IPS DF 4.7 (cell line): Measurements from ENCODE around the gene FRYL.
"Not testable (repeated sequence)": the region's sequence is repeated elsewhere in the genome, so short reads cannot be mapped to it uniquely, and the experiment has no call there.

Source experiments
- DNase-seq: peaks from one replicate; pipeline ENCODE4 v3.0.0-alpha.2; 2013; ENCODE audit warnings: low spot score; ENCODE audit errors: extremely low read depth

FRYL gene

GRCh38 chr4:48490680-48491513 lies 289.2 kb downstream of the FRYL start:
- no peak for DNase-seq

GRCh38 chr4:48490012-48490679 lies 289.9 kb downstream of the FRYL start, which contains the start of gene ZAR1:
TSS of gene ZAR1 (plus strand) at chr4:48490252. CDS start at chr4:48490292, 40 bp downstream.
- DNase-seq, result no peak

DNA sequence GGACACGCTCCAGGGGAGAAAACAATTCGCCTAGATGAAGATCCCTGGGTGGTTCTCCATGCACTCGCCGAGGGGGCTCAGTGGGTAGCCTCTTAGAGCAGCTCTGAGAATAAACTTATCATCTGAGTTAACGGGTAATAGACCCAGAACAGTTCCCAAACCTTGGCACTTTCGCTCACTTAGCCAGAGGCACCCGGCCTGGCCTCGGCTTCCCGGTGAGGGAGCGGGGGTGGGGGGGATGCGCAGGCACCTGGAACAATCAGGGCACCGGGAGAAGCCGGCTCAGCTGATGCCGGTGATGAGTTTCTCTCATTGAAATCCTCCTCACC lies 290.4 kb downstream of the FRYL start:
- DNase-seq, result no peak

DNA sequence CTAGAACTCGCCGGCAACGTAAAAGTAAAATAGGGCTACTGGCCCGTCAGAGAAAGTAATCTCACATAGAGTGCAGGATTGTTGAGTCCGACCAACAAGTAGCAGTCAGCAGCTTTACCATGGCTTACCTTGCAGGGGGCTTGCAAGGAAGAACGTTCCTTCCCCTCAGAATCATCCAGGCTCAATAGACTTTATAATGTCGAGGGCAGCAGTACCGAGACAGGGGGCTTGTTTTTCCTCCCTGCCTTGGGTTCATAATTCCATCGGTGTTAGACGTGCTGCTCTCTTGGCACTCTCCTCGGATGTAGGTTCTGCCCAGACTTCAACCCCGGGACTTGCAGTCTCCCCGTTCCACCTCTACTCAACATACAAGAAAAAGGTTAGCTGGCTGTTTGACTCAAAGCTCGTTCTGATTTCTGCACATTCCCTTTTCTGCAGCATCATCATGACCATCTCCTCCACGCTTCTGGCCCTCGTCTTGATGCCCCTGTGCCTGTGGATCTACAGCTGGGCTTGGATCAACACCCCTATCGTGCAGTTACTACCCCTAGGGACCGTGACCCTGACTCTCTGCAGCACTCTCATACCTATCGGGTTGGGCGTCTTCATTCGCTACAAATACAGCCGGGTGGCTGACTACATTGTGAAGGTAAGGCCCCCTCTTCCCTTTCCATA lies 295.4 kb downstream of the FRYL start:
- no peak for DNase-seq

DNA sequence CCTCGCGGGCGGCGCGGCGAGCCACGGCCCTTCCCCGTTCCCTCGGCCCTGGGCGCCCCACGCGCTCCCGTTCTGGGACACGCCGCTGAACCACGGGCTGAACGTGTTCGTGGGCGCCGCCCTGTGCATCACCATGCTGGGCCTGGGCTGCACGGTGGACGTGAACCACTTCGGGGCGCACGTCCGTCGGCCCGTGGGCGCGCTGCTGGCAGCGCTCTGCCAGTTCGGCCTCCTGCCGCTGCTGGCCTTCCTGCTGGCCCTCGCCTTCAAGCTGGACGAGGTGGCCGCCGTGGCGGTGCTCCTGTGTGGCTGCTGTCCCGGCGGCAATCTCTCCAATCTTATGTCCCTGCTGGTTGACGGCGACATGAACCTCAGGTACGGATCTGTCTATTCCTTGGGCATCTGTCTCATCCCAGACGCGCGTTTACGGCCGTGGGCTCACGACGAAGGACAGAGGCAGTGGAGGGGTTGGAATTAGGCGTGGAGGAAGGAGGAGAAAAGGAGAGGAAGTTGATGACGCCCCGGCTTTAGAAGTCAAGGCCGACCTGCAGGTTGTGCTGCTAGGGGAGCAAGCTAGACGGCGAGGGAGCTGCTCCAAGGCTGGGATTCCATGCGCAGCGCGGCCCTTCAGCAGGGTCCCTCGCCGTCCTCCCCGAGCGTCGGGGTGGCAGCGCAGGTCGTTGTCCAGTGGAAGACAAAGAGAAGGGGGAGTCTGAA lies 296.1 kb downstream of the FRYL start:
- DNase-seq, result no peak

DNA sequence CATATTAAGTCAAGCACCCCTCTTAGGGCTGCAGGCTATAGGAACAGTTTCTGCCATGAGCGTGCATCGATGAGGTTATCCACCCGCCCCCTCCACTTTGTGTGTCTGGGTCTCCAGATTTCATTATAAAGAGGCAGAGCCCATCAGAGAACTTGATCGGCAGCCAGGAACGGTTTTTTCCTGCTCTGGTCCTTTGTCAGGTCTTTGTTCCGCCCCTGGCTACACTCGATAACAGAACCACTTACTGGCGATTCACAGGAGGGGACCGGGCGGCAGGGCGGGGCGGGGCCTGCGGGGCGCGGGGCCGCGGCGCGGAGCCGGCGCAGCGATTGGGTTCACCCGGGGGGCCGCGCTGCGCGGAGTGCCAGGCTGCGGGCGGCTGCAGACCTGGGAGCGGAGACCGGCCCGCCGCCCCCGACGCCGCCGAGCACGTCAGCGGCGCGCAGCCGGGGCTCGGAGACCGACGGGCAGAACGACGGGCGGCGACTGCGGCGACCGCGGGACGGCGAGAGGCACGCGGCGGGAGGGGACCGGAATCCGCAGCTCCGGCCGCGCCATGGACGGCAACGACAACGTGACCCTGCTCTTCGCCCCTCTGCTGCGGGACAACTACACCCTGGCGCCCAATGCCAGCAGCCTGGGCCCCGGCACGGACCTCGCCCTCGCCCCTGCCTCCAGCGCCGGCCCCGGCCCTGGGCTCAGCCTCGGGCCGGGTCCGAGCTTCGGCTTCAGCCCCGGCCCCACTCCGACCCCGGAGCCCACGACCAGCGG lies 296.9 kb downstream of the FRYL start, which contains the start of gene SLC10A4:
SLC10A4 (plus strand) TSS at position 338 of the 771 bp plus-strand sequence; CDS start at position 557, 219 bp downstream.
- no peak for DNase-seq

- DNase-seq, result no peak
Observed at GRCh38 chr4:48481581-48481980, 298.5 kb downstream of the FRYL start.

GRCh38 chr4:48478273-48478672 lies 301.8 kb downstream of the FRYL start:
- no peak for DNase-seq

DNA sequence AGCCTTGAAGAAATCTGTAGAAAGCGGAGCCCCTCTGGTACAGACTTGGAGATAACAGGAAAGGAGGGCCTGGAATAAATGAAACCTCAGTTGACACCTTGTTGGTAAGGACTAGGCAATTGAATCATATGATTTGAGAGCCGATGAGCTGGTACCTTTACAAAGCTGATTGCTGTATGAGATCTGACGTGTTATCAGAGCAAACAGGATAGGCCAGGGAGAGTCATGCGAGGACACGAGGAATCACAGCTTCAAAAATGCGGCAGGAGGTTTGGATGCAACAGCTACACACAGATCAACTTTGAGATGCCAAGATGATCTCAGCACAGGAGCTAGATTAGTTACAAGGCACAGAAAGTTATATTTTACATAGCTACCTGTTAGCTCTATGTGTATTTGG lies 304.3 kb downstream of the FRYL start:
- no peak for DNase-seq

- no peak for DNase-seq
Observed at GRCh38 chr4:48472794-48473193, 307.3 kb downstream of the FRYL start.

DNA sequence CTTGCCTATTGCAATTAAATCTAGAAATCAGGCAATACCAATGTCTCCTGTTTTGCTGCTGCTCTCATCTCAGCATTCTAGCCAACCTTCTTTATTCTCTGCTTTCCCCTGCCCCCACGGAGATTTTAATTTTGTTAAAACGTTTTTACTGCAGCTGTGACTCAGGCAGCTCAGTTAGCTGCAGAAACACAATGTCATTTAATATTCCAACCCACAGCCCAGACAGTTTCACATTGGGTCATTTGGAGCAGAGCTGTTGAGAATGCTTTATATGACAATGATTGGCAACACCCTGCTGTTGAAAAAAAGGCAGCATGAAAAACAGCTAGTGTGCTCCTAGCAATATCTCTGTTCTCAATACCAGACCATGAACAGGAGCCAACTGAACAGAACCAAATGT lies 309.5 kb downstream of the FRYL start:
- DNase-seq, result no peak

DNA sequence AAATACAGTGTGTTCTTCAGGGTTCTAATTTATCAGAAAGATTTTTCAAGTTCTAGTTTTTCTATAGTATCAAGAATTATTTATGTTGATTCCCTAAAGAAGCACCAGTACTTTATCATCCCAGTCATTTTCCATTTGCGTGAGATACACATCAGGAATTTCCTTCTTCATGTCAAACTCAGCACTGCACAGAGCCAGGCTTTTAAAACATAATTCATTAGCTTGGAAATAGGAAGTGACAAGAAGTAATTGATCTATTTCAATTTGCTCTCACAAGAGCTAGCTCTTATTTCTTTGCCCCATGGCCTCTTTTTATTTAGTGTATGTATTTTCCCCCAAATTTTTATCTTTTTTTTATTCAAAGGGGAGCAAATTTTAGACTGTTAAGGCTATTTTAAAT lies 309.9 kb downstream of the FRYL start:
- no peak for DNase-seq

- no peak for DNase-seq
Observed at GRCh38 chr4:48467891-48468290, 312.2 kb downstream of the FRYL start.

DNA sequence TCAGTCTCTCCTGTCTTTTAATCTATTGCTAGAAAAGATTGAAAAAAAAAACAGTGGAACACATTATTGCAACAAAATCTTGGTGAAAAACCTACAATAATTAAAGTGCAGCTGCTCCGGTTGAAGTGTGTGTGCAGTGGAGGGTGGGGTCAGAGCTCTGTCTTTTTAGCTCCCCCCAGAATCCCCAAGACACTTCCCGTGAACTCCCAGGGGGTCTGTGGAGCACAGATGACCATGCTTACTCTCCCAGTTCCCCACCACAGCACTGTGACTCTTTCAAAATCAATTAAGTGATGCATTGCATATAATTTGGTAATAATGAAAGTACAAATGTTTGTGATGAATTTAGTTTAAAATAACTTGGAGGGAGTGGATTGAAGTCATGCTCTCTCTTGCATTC lies 312.6 kb downstream of the FRYL start:
- DNase-seq, result no peak

DNA sequence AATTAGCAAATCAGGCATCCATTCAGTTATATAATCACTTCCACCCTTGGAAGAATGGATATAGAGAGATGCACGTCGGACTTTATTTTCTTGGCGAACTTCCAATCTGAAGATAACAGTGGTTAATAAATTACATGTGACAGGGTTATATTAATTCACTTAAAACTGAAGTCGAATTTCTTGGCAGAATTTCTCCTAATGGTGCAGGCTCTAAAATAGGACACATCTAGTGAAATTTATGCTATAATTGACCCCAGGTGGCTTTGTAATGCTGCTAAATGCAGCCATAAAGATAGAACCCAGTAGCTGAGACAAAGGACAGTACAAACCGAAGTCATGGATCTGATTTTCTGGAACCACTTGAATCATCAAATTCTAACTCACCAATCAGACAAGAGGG lies 317.7 kb downstream of the FRYL start:
- DNase-seq, result no peak

GRCh38 chr4:48461000-48461399 lies 319.1 kb downstream of the FRYL start:
- DNase-seq, result no peak

- no peak for DNase-seq
Observed at GRCh38 chr4:48454591-48454990, 325.5 kb downstream of the FRYL start.

GRCh38 chr4:48451656-48452055 lies 328.4 kb downstream of the FRYL start:
- not testable (repeated sequence) for DNase-seq

- no peak for DNase-seq
Observed at GRCh38 chr4:48450740-48451139, 329.3 kb downstream of the FRYL start.

DNA sequence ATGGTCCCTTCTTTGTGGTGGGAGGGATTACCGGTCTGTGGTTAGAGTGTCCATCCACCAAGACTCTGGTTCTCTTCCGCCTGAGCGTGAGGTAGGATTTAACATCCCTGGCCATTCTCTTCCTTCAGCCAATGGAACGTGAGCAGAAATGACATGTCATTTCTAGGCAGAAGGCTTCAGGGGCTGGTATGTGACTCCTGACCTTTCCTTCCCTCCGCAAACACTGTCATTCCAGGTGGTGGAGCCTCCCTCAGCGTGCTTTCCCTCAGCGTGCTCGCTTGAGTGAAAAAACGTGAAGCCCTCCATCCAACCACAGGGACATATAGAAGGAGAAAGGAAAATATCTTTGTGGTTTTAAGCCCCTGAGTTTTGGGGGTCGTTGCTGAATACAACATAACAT lies 330.9 kb downstream of the FRYL start:
- no peak for DNase-seq
